Measurements from ENCODE around the gene GPR25. TPM values are rescaled to one million over a fixed set of nuclear protein-coding genes. Genes with fewer than 3 reads are reported as not detected.
A peak's percentile ranks its signal among the peaks of the same experiment; 100 is the strongest.

GPR25 gene
- total RNA-seq, 1 donor from 2014 or later: not detected

GRCh38 chr1:200893411-200893901 lies 20.7 kb downstream of the GPR25 start:
- no peak for FAIRE-seq
- Histone ChIP-seq H3K27ac (ENCODE audit: low read depth, low read length) (no peak overlapping the region), H3K36me3 (ENCODE audit: insufficient read depth, low read length) (no peaks in the 10 kb centered on the region), H3K9me3 (ENCODE audit: insufficient read depth, low read depth, low read length) (no peaks in the 10 kb centered on the region), H3K4me2 (ENCODE audit: low read length) (no peak overlapping the region), H3K9ac (ENCODE audit: low read length) (no peak overlapping the region), H4K20me1 (ENCODE audit: insufficient read depth, low read length) (no peaks in the 10 kb centered on the region), H3K4me3 (ENCODE audit: insufficient read depth, low read depth, low read length) (no peak overlapping the region), H3K27me3 (ENCODE audit: insufficient read depth, low read length) (peaks cover 7% of the 10 kb centered on the region), H2AFZ (ENCODE audit: low read depth, low read length) (no peak overlapping the region), H3K79me2 (ENCODE audit: insufficient read depth, low read length) (no peaks in the 10 kb centered on the region), H3K4me1 (ENCODE audit: insufficient read depth, low read length) (peaks cover 22% of the 10 kb centered on the region)
- no peak for DNase-seq (ENCODE audit: low read depth)
- TF ChIP-seq CTCF (IDR thresholded peaks at IDR 0.05; ENCODE audit: insufficient read depth, low read depth, low read length) (no peak), EZH2 (IDR thresholded peaks at IDR 0.05; ENCODE audit: insufficient read depth, low read length) (no peak)
- Mint-ChIP-seq H3K27me3 (ENCODE audit: low read depth, unreplicated experiment) (peaks cover 5% of the 10 kb centered on the region), H3K9me3 (ENCODE audit: unreplicated experiment) (peaks cover 4% of the 10 kb centered on the region), H3K36me3 (ENCODE audit: low read depth, unreplicated experiment) (no peaks in the 10 kb centered on the region), H3K4me3 (ENCODE audit: unreplicated experiment) (no peak overlapping the region), H3K27ac (ENCODE audit: unreplicated experiment) (no peak overlapping the region), H3K4me1 (ENCODE audit: low read depth, unreplicated experiment) (peaks cover 36% of the 10 kb centered on the region)

DNA sequence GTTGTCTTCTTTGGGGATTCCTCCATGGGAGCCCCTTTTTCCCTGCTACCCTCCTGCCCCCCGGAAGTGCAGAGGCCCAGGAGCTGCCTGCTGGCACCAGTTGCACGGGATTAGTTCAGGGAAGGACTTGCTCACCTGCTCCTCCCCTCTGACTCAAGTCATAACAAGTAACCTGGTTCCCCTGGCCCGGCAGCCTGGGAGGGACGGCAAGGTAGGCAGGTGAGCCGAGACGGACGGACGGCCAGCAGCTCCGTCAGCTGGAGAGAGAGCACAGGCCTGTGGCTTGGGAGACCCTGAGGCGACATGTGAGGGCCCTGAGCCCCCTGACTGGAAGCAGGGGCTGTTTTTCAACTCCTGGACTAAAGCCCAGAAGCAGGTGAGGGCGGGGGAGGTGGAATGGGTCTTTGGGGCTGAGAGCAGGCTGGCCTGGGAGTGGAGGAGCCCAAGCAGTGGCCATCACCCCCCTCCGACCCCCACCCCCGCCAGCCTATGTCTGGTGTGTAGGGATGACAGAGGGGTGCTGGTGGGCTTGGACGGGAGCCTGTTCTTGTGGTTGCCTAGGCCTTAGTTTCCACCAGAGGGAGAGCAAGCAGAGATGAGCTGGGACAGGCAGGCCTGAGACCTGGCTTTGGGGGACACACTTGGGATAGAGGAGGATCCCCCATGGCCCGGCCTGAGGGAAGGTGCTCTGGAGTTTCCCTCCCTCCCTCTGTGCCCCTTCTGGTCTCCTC lies 22.1 kb downstream of the GPR25 start, which contains the start of gene INAVA:
INAVA (plus strand) TSS at position 189 of the 731 bp plus-strand sequence. CDS start 3,501 bp downstream, outside the sequence.
- FAIRE-seq (no peak), DNase-seq (ENCODE audit: low read depth) (no peak)
- H4K20me1 ChIP-seq (ENCODE audit: insufficient read depth, low read length): no peaks in the 10 kb centered on the region
- H3K4me1 ChIP-seq (ENCODE audit: insufficient read depth, low read length): peaks cover 22% of the 10 kb centered on the region
- no peak for TF ChIP-seq CTCF (IDR thresholded peaks at IDR 0.05; ENCODE audit: insufficient read depth, low read depth, low read length)
- TF ChIP-seq EZH2 (IDR thresholded peaks at IDR 0.05; ENCODE audit: insufficient read depth, low read length): no peak
- no peaks in the 10 kb centered on the region for H3K9me3 ChIP-seq (ENCODE audit: insufficient read depth, low read depth, low read length)
- H3K27ac ChIP-seq (ENCODE audit: low read depth, low read length): no peak within 1 kb of the TSS
- H3K4me3 ChIP-seq (ENCODE audit: insufficient read depth, low read depth, low read length): no peak within 1 kb of the TSS
- H3K27me3 ChIP-seq (ENCODE audit: insufficient read depth, low read length): peaks cover 7% of the 10 kb centered on the region
- H3K79me2 ChIP-seq (ENCODE audit: insufficient read depth, low read length): no peaks in the 10 kb centered on the region
- H3K4me2 ChIP-seq (ENCODE audit: low read length): no peak within 1 kb of the TSS
- H3K36me3 ChIP-seq (ENCODE audit: insufficient read depth, low read length): no peaks in the 10 kb centered on the region
- H3K27me3 Mint-ChIP-seq (ENCODE audit: low read depth, unreplicated experiment): no peaks in the 10 kb centered on the region
- peaks cover 2% of the 10 kb centered on the region for H3K36me3 Mint-ChIP-seq (ENCODE audit: low read depth, unreplicated experiment)
- H3K27ac Mint-ChIP-seq (ENCODE audit: unreplicated experiment): no peak within 1 kb of the TSS
- no peak within 1 kb of the TSS for H3K9ac ChIP-seq (ENCODE audit: low read length)
- peaks cover 4% of the 10 kb centered on the region for H3K9me3 Mint-ChIP-seq (ENCODE audit: unreplicated experiment)
- H2AFZ ChIP-seq (ENCODE audit: low read depth, low read length): no peak within 1 kb of the TSS
- H3K4me3 Mint-ChIP-seq (ENCODE audit: unreplicated experiment): peak within 1 kb of the TSS; percentile 6
- peaks cover 41% of the 10 kb centered on the region for H3K4me1 Mint-ChIP-seq (ENCODE audit: low read depth, unreplicated experiment)

- FAIRE-seq: no peak
- Mint-ChIP-seq H3K9me3 (ENCODE audit: unreplicated experiment) (peaks cover 4% of the 10 kb centered on the region), H3K27ac (ENCODE audit: unreplicated experiment) (no peak overlapping the region), H3K36me3 (ENCODE audit: low read depth, unreplicated experiment) (peaks cover 2% of the 10 kb centered on the region), H3K4me1 (ENCODE audit: low read depth, unreplicated experiment) (peaks cover 41% of the 10 kb centered on the region), H3K4me3 (ENCODE audit: unreplicated experiment) (no peak overlapping the region), H3K27me3 (ENCODE audit: low read depth, unreplicated experiment) (no peaks in the 10 kb centered on the region)
- H3K4me1 ChIP-seq (ENCODE audit: insufficient read depth, low read length): peaks cover 22% of the 10 kb centered on the region
- TF ChIP-seq CTCF (IDR thresholded peaks at IDR 0.05; ENCODE audit: insufficient read depth, low read depth, low read length): no peak
- TF ChIP-seq EZH2 (IDR thresholded peaks at IDR 0.05; ENCODE audit: insufficient read depth, low read length): no peak
- no peaks in the 10 kb centered on the region for H4K20me1 ChIP-seq (ENCODE audit: insufficient read depth, low read length)
- H3K9ac ChIP-seq (ENCODE audit: low read length): no peak overlapping the region
- H3K9me3 ChIP-seq (ENCODE audit: insufficient read depth, low read depth, low read length): no peaks in the 10 kb centered on the region
- no peak overlapping the region for H3K27ac ChIP-seq (ENCODE audit: low read depth, low read length)
- no peak overlapping the region for H2AFZ ChIP-seq (ENCODE audit: low read depth, low read length)
- H3K4me2 ChIP-seq (ENCODE audit: low read length): no peak overlapping the region
- H3K4me3 ChIP-seq (ENCODE audit: insufficient read depth, low read depth, low read length): no peak overlapping the region
- no peak for DNase-seq (ENCODE audit: low read depth)
- no peaks in the 10 kb centered on the region for H3K36me3 ChIP-seq (ENCODE audit: insufficient read depth, low read length)
- H3K79me2 ChIP-seq (ENCODE audit: insufficient read depth, low read length): no peaks in the 10 kb centered on the region
- H3K27me3 ChIP-seq (ENCODE audit: insufficient read depth, low read length): peaks cover 7% of the 10 kb centered on the region
Measured at GRCh38 chr1:200895443-200895789, 22.6 kb downstream of the GPR25 start.

Data from astrocyte (in vitro differentiated cells and primary cell).